Glutamatergic neuron (in vitro differentiated cells): Measurements from ENCODE around the gene GSE1. TPM values are rescaled to one million over a fixed set of nuclear protein-coding genes. Genes with fewer than 3 reads are reported as not detected.
"Not testable (repeated sequence)": the region's sequence is repeated elsewhere in the genome, so short reads cannot be mapped to it uniquely, and the experiment has no call there.

Experiments used
- DNase-seq: peaks from one replicate; pipeline ENCODE4 v3.0.0; 2022
- H3K27ac Mint-ChIP-seq: one replicate; pipeline ENCODE4 v1.8.0; 2020; ENCODE audit warnings: mild to moderate bottlenecking, mixed read lengths, inconsistent platforms; ENCODE audit not compliant: unreplicated experiment
- H3K27me3 Mint-ChIP-seq: one replicate; pipeline ENCODE4 v1.8.0; 2020; ENCODE audit warnings: mild to moderate bottlenecking, moderate library complexity, mixed read lengths, inconsistent platforms; ENCODE audit not compliant: unreplicated experiment
- H3K36me3 Mint-ChIP-seq: one replicate; pipeline ENCODE4 v1.8.0; 2020; ENCODE audit warnings: mild to moderate bottlenecking, mixed read lengths, inconsistent platforms; ENCODE audit not compliant: unreplicated experiment
- H3K4me1 Mint-ChIP-seq: one replicate; pipeline ENCODE4 v1.8.0; 2020; ENCODE audit warnings: mild to moderate bottlenecking, low read depth, mixed read lengths, inconsistent platforms; ENCODE audit not compliant: unreplicated experiment
- H3K4me3 Mint-ChIP-seq: one replicate; pipeline ENCODE4 v1.8.0; 2020; ENCODE audit warnings: mild to moderate bottlenecking, mixed read lengths, inconsistent platforms; ENCODE audit not compliant: unreplicated experiment
- H3K9me3 Mint-ChIP-seq: one replicate; pipeline ENCODE4 v1.8.0; 2020; ENCODE audit warnings: mild to moderate bottlenecking, moderate library complexity, mixed read lengths, inconsistent platforms; ENCODE audit not compliant: unreplicated experiment
- total RNA-seq: library from RNA; stranded (reverse); fragmentation: NEBNext Ultra II Directional; extraction: Animal tissue kit (Norgen Biotek cat#: 25700); gene quantifications from one replicate; pipeline ENCODE4 v1.2.1, GENCODE V29; 2021; ENCODE audit not compliant: unreplicated experiment
- TF ChIP-seq, protein P1 (sequence below): fragments of 200-600 bp; sonication (generic); IDR thresholded peaks from one replicate; pipeline ENCODE4 v1.5.0; 2021; ENCODE audit not compliant: partially characterized antibody, unreplicated experiment

The GSE1 gene
- total RNA-seq, 1 donor from 2014 or later: 473 TPM

DNA sequence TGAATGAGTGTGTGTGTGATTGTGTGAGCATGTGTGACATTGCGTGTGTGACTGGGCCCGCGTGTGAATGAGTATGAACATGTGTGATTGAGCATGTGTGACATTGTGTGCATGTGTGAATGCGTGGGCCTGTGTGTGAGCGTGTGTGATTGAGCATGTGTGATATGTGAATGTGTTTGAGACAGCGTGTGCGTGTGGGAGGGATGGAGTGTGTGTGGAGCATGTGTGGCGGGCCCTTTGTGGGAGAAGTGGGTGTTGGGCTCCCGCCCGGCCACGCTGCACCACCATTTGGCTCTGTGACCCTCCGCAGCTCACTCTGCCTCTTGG is 22.7 kb upstream of the GSE1 start:
- Mint-ChIP-seq H3K9me3 (peaks cover 36% of the 10 kb centered on the region), H3K27me3 (peaks cover 24% of the 10 kb centered on the region), H3K36me3 (no peaks in the 10 kb centered on the region), H3K27ac (no peak overlapping the region), H3K4me3 (no peak overlapping the region), H3K4me1 (peaks cover 51% of the 10 kb centered on the region)
- TF ChIP-seq, protein P1, sequence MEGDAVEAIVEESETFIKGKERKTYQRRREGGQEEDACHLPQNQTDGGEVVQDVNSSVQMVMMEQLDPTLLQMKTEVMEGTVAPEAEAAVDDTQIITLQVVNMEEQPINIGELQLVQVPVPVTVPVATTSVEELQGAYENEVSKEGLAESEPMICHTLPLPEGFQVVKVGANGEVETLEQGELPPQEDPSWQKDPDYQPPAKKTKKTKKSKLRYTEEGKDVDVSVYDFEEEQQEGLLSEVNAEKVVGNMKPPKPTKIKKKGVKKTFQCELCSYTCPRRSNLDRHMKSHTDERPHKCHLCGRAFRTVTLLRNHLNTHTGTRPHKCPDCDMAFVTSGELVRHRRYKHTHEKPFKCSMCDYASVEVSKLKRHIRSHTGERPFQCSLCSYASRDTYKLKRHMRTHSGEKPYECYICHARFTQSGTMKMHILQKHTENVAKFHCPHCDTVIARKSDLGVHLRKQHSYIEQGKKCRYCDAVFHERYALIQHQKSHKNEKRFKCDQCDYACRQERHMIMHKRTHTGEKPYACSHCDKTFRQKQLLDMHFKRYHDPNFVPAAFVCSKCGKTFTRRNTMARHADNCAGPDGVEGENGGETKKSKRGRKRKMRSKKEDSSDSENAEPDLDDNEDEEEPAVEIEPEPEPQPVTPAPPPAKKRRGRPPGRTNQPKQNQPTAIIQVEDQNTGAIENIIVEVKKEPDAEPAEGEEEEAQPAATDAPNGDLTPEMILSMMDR: no peak
- no peak for DNase-seq

DNA sequence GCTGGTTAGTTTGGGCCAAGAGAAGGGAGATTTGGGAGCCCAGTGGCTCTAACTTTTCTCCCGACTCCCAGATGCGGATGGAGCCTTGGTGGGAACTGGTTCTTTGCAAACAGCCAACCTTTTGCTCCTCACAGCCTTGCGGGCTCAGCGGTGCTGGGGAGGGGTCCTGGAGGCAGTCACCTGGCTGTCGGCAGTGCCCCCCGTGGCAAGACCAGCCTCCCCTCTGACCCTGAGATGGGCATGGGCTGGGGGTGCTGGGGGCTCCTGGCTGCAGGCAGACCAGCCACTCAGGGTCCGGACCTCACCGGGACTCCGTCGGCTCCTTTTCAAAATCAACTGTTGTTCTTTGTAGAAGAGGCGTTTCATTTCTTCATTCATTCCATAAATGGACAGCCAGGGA is 21.7 kb upstream of the GSE1 start:
- Mint-ChIP-seq H3K9me3 (peaks cover 28% of the 10 kb centered on the region), H3K36me3 (no peaks in the 10 kb centered on the region), H3K27me3 (peaks cover 23% of the 10 kb centered on the region), H3K4me1 (peaks cover 50% of the 10 kb centered on the region), H3K27ac (peak overlapping the region; percentile 92), H3K4me3 (peak overlapping the region; percentile 79)
- TF ChIP-seq, protein P1: no peak
- DNase-seq: no peak

DNA sequence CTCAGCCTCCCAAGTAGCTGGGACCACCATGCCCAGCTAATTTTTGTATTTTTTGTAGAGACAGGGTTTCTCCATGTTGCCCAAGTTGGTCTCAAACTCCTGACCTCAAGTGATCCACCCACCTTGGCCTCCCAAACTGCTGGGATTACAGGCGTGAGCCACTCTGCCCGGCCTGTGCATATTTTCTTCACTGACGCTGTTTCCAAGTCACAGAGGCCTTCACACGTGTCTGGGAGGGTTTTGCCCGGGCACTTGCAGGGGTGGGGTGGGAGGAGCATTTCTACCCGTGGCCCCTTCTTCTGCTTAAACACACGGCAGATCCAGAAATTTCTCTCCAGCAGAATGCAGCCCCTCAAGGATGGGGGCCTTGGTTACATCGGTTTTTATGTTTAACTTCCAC is 20.8 kb upstream of the GSE1 start:
- H3K27ac Mint-ChIP-seq: peak overlapping the region; percentile 89
- peaks cover 28% of the 10 kb centered on the region for H3K9me3 Mint-ChIP-seq
- peaks cover 43% of the 10 kb centered on the region for H3K4me1 Mint-ChIP-seq
- not testable (repeated sequence) for H3K36me3 Mint-ChIP-seq, DNase-seq
- H3K27me3 Mint-ChIP-seq: peaks cover 18% of the 10 kb centered on the region
- peak overlapping the region; percentile 57 for H3K4me3 Mint-ChIP-seq

DNA sequence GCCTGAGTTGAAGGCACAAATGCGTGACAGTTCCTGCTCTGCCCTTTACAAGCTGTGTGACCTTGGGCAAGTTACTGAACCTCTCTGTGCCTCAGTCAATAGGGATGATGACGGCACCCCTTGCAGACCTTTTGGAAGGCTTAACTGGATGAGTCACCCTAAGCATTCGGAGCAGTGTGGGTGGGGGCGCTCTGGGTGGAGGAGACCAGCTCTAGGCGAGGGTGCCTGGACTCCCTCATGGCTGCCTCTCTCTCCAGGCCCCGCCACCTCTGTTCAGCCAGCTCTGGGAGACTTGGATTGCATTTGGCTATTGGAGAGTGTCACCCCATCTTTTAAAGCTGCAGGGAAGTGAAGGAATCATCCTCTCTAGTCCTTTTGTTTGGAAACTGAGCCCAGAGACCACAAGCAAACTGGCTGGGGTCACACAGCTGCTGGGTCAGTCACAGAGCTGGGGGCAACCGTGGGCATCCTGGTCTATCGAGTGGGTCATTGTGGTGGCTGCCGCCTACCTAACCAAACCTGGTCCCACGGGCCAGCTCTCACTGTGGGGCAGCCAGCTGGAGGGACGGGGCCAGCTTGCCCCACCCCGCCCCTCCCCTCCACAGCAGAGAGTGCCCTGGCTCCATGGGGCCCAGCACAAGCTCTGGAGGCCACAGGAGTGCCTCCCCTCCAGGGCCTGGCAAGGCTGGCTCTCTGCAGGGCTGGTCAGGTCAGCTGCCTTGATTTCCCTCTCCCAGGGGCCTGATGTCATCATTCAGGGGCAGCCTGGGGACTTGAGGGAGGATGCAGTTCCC is 20.2 kb upstream of the GSE1 start:
- H3K9me3 Mint-ChIP-seq: peaks cover 33% of the 10 kb centered on the region
- H3K27me3 Mint-ChIP-seq: peaks cover 24% of the 10 kb centered on the region
- peak overlapping the region; percentile 95 for H3K27ac Mint-ChIP-seq
- no peaks in the 10 kb centered on the region for H3K36me3 Mint-ChIP-seq
- TF ChIP-seq, protein P1: no peak
- peaks cover 44% of the 10 kb centered on the region for H3K4me1 Mint-ChIP-seq
- no peak for DNase-seq
- peak overlapping the region; percentile 57 for H3K4me3 Mint-ChIP-seq

DNA sequence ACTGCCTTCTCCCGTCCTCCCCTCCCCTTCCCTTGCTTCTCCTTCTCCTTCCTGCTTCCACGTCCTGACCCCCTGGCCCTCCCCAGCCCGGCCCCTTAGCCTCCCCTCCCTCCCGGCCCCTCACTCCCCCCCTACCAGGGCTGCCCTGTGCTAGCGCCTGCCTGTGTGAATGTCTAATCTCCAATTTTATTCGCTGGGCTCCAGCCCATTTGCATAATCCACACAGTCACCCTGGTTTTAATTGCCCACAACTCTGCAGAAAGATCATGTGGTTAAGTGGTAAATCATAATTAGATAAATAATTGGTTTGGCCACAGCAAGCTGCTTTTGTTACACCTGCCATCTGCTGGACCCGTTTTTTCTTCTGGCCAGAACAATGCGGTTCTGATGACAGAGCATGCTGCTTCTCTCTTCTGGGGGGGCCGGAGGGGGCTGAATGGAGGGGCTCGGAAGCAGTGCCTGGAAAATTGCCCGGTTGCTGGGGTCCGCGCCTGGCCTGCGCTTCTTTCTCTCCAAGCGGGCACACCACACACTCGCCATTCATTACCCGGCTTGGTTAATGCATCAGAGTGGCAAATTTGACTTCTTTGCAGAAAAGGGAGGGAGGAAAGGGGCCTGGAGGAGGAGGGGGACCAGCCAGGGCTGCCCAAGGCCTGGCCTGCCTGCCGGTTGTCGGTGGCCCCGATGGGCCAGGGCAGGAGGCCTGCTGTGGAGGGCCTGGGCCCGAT is 19.5 kb upstream of the GSE1 start:
- H3K4me1 Mint-ChIP-seq: peaks cover 46% of the 10 kb centered on the region
- DNase-seq: peak; percentile 69

More for the DNA sequence above, 19.5 kb upstream of the GSE1 start:
- Mint-ChIP-seq H3K36me3 (no peaks in the 10 kb centered on the region), H3K9me3 (peaks cover 38% of the 10 kb centered on the region), H3K27ac (peak overlapping the region; percentile 95), H3K27me3 (peaks cover 24% of the 10 kb centered on the region), H3K4me3 (peak overlapping the region; percentile 71)
- TF ChIP-seq, protein P1: no peak
